GM12878 (cell line): ENCODE data around the gene PTTG2. TPM values are rescaled to one million over a fixed set of nuclear protein-coding genes. Genes with fewer than 3 reads are reported as not detected.

Experiments used
- ATAC-seq: fragments of 200-7000 bp; cut with Tn5 transposase; 3 replicates; pipeline ENCODE4 v1.9.1; 2020; ENCODE audit warnings: mild to moderate bottlenecking, moderate library complexity
- BruUV-seq: library from RNA; stranded (reverse); fragments of 400-500 nt; replicated peaks from 2 replicates; lab custom pipeline; 2021; lab: Mats Ljungman, UMichigan
- CTCF ChIA-PET: fragments of 300-600 bp; sonication (Branson Sonifier 250); formaldehyde crosslinking; extraction: SDS; loops from one replicate; lab custom pipeline; 2021; ENCODE audit warnings: inconsistent platforms; lab: Yijun Ruan, JAX
- POLR2A ChIA-PET: fragments of 350-600 bp; formaldehyde crosslinking; extraction: SDS; loops from one replicate; lab custom pipeline; 2021; ENCODE audit warnings: inconsistent platforms; lab: Charles Lee
- RAD21 ChIA-PET: fragments of 300-600 bp; sonication (Branson Sonifier 250); formaldehyde crosslinking; loops from one replicate; lab custom pipeline; 2023; ENCODE audit warnings: antibody characterized with exemption; ENCODE audit not compliant: unreplicated experiment; lab: Charles Lee
- SMC1A ChIA-PET: fragments of 300-600 bp; sonication (Branson Sonifier 250); formaldehyde crosslinking; loops from one replicate; lab custom pipeline; 2023; ENCODE audit not compliant: unreplicated experiment, uncharacterized antibody; lab: Charles Lee
- DNase-seq: peaks from one replicate; pipeline ENCODE4 v3.0.0-alpha.2; 2011; ENCODE audit warnings: low read depth, low spot score
- FAIRE-seq: peaks from 3 replicates; lab custom pipeline; 2011; peaks lifted over from hg19 to GRCh38; lab: Jason Lieb, UNC
- H2AFZ ChIP-seq: 2 replicates; pipeline ENCODE4 v1.6.0; 2011; ENCODE audit warnings: low read depth, low read length, control low read depth; ENCODE audit not compliant: control insufficient read depth
- H3K27ac ChIP-seq: 2 replicates; pipeline ENCODE4 v1.5.1; 2011; ENCODE audit warnings: control low read depth; ENCODE audit not compliant: control insufficient read depth, insufficient read depth
- H3K27me3 ChIP-seq, 2 experiments: replicated peaks in 1 of 2; 2 replicates each; pipeline versions ENCODE4 v1.6.0 to v1.6.1; 2011; ENCODE audit warnings: low read length in 1 of 2; ENCODE audit not compliant: control insufficient read depth in 2 of 2, insufficient read depth in 2 of 2
- H3K36me3 ChIP-seq, 2 experiments: 2 replicates each; pipeline ENCODE4 v1.5.1; 2011; ENCODE audit warnings: low read length in 1 of 2; ENCODE audit not compliant: control insufficient read depth in 2 of 2, insufficient read depth in 2 of 2
- H3K4me1 ChIP-seq: 2 replicates; pipeline ENCODE4 v1.6.1; 2011; ENCODE audit warnings: mild to moderate bottlenecking, low read length, moderate library complexity, mixed read lengths; ENCODE audit not compliant: control insufficient read depth, insufficient read depth
- H3K4me2 ChIP-seq: 2 replicates; pipeline ENCODE4 v1.6.0; 2011; ENCODE audit warnings: control low read depth; ENCODE audit not compliant: control insufficient read depth, insufficient read depth
- H3K4me3 ChIP-seq: fragments of 200-600 bp; sonication (generic); 2 replicates; pipeline ENCODE4 v1.5.1; 2016
- H3K79me2 ChIP-seq: 2 replicates; pipeline ENCODE4 v1.6.0; 2011; ENCODE audit warnings: low read length; ENCODE audit not compliant: control insufficient read depth, insufficient read depth
- H3K9ac ChIP-seq: 2 replicates; pipeline ENCODE4 v1.8.0; 2011; ENCODE audit warnings: low read length, control low read depth, mixed read lengths; ENCODE audit not compliant: control insufficient read depth, insufficient read depth
- H3K9me3 ChIP-seq: replicated peaks from 3 replicates; pipeline ENCODE4 v1.5.1; 2011; ENCODE audit warnings: mild to moderate bottlenecking, low read length; ENCODE audit not compliant: control insufficient read depth, insufficient read depth
- H4K20me1 ChIP-seq: 2 replicates; pipeline ENCODE4 v1.6.0; 2011; ENCODE audit not compliant: control insufficient read depth, insufficient read depth
- ATF7 ChIP-seq: fragments of 450-650 bp; IDR thresholded peaks from 2 replicates; pipeline ENCODE4 v1.6.1; 2016; ENCODE audit warnings: low read depth, mild to moderate bottlenecking
- CEBPB ChIP-seq, 2 experiments: fragments of 150-350 bp in 1 of 2; IDR thresholded peaks; 2 replicates each; pipeline ENCODE4 v1.6.1; 2012 to 2014; ENCODE audit warnings: low read depth in 2 of 2, low read length in 2 of 2, borderline replicate concordance in 1 of 2, inconsistent platforms in 1 of 2
- POLR2A ChIP-seq: IDR thresholded peaks from 2 replicates; pipeline ENCODE4 v1.6.1; 2011; ENCODE audit warnings: low read depth, mild to moderate bottlenecking, low read length
- SMC3 ChIP-seq: IDR thresholded peaks from 2 replicates; pipeline ENCODE4 v1.6.1; 2011; ENCODE audit warnings: low read length, improper control_type of control experiment, borderline replicate concordance
- TAF1 ChIP-seq: IDR thresholded peaks from 2 replicates; pipeline ENCODE4 v1.6.1; 2011; ENCODE audit warnings: mild to moderate bottlenecking, low read depth, low read length, borderline replicate concordance
- ZBED1 ChIP-seq: IDR thresholded peaks from 2 replicates; pipeline ENCODE4 v1.6.1; 2016; ENCODE audit warnings: borderline replicate concordance
- ZNF217 ChIP-seq: fragments of 450-650 bp; IDR thresholded peaks from 2 replicates; pipeline ENCODE4 v1.6.1; 2017; ENCODE audit warnings: antibody characterized with exemption, mild to moderate bottlenecking
- WGBS: methylation state at CpG from one replicate; pipeline ENCODE4 v1.1.6; 2016; ENCODE audit warnings: low lambda C conversion rate; ENCODE audit not compliant: insufficient replicate concordance, insufficient coverage; ENCODE audit errors: missing lambda C conversion rate; 5-methylcytosine and 5-hydroxymethylcytosine counted together
- in situ Hi-C: fragments of 300-500 bp; cut with MboI; formaldehyde crosslinking; loops from 9 replicates; pipeline ENCODE4 v1.14.3; 2018; ENCODE audit warnings: mixed read lengths
- intact Hi-C: fragments of 100-400 bp; cut with micrococcal nuclease; formaldehyde crosslinking; loops from one replicate; pipeline ENCODE4 v1.14.2; 2022; ENCODE audit not compliant: unreplicated experiment
- polyA plus RNA-seq, 11 experiments: library from polyadenylated mRNA; depleted of rRNA in 4 of 11; unstranded in 6 of 11; stranded (reverse) in 5 of 11; fragments of >200 nt; fragmentation: Nextera tagmentation in 4 of 11; fragmentation: Illumina TruSeq in 1 of 11; extraction: Ambion mirVana in 4 of 11; extraction: Trizol in 1 of 11; gene quantifications; 1 replicate in 1 of 11; 2 replicates in 10 of 11; pipeline versions ENCODE4 v1.2.1 to v1.2.3, GENCODE V29; 2011 to 2016; ENCODE audit warnings: inconsistent platforms in 2 of 11, missing spikeins in 2 of 11, low read depth in 1 of 11
- total RNA-seq, 4 experiments: library from RNA; depleted of rRNA in 3 of 4; stranded (reverse); fragments of >200 nt in 3 of 4; fragmentation: Illumina TruSeq in 1 of 4; extraction: Trizol in 1 of 4; gene quantifications; 2 replicates each; pipeline versions ENCODE4 v1.2.1 to v1.2.3, GENCODE V29; 2013 to 2021
- TF ChIP-seq, protein P1 (sequence below): IDR thresholded peaks from 2 replicates; pipeline ENCODE4 v1.6.1; 2012; ENCODE audit warnings: mild to moderate bottlenecking, low read depth, low read length
- TF ChIP-seq, protein P2 (sequence below): IDR thresholded peaks from 2 replicates; pipeline ENCODE4 v1.6.1; 2011; ENCODE audit warnings: borderline replicate concordance, low read depth, mild to moderate bottlenecking, moderate library complexity, low read length; ENCODE audit not compliant: insufficient read depth, poor library complexity, severe bottlenecking

Gene PTTG2
- total and polyA plus RNA-seq, 10 of the 15 experiments (the other 5 are each of a cell fraction or from before 2014, with no cell fraction given), result 0.09 to 0.54 (median 0.39) TPM; not detected in 4

DNA sequence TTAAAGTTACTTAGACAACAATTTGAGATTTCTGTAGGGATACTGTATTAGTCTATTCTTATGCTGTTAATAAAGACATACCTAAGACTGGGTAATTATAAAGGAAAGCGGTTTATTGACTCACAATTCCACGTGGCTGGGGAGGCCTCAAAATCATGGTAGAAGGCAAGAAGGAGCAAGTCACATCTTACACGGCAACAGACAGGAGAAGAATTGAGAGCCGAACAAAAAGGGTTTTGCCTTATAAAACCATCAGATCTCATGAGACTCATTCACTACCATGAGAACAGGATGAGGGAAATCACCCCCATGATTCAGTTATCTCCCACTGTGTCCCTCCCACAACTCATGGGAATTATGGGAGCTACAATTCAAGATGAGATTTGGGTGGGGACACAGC, 11.0 kb downstream of the PTTG2 start:
- no peaks in the 10 kb centered on the region for H3K79me2 ChIP-seq
- intact Hi-C loops, result no loop called here
- no peaks in the 10 kb centered on the region for H3K36me3 ChIP-seq
- POLR2A ChIA-PET, result no interaction called here
- SMC1A ChIA-PET, result interaction anchor here (1.1 kb wide), 1 partner anchor 16 kb away, joined by 3 read pairs; no protein-coding TSS in a partner anchor
- no peaks in the 10 kb centered on the region for H3K4me1 ChIP-seq
- H3K4me2 ChIP-seq, result no peak overlapping the region
- no peak for ATAC-seq
- FAIRE-seq, result no peak
- H3K9ac ChIP-seq, result no peak overlapping the region
- RAD21 ChIA-PET, result no interaction called here
- WGBS, result 94% methylated on average over 4 of the region's 4 CpGs
- in situ Hi-C loops, result no loop called here
- H3K9me3 ChIP-seq, result no peaks in the 10 kb centered on the region
- no peaks in the 10 kb centered on the region for H3K27me3 ChIP-seq
- BruUV-seq, result no TSS peak
- no peak for TF ChIP-seq ZNF217
- TF ChIP-seq, protein P1, sequence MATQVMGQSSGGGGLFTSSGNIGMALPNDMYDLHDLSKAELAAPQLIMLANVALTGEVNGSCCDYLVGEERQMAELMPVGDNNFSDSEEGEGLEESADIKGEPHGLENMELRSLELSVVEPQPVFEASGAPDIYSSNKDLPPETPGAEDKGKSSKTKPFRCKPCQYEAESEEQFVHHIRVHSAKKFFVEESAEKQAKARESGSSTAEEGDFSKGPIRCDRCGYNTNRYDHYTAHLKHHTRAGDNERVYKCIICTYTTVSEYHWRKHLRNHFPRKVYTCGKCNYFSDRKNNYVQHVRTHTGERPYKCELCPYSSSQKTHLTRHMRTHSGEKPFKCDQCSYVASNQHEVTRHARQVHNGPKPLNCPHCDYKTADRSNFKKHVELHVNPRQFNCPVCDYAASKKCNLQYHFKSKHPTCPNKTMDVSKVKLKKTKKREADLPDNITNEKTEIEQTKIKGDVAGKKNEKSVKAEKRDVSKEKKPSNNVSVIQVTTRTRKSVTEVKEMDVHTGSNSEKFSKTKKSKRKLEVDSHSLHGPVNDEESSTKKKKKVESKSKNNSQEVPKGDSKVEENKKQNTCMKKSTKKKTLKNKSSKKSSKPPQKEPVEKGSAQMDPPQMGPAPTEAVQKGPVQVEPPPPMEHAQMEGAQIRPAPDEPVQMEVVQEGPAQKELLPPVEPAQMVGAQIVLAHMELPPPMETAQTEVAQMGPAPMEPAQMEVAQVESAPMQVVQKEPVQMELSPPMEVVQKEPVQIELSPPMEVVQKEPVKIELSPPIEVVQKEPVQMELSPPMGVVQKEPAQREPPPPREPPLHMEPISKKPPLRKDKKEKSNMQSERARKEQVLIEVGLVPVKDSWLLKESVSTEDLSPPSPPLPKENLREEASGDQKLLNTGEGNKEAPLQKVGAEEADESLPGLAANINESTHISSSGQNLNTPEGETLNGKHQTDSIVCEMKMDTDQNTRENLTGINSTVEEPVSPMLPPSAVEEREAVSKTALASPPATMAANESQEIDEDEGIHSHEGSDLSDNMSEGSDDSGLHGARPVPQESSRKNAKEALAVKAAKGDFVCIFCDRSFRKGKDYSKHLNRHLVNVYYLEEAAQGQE, result no peak
- no peak for DNase-seq
- H3K27ac ChIP-seq, result no peak overlapping the region
- H2AFZ ChIP-seq, result no peak overlapping the region
- no peak overlapping the region for H3K4me3 ChIP-seq
- no peaks in the 10 kb centered on the region for H4K20me1 ChIP-seq
- CTCF ChIA-PET, result interaction anchor here (0.5 to 1.0 kb wide), 2 partner anchors 22 to 91 kb away, joined by 3 read pairs; no protein-coding TSS in a partner anchor

DNA sequence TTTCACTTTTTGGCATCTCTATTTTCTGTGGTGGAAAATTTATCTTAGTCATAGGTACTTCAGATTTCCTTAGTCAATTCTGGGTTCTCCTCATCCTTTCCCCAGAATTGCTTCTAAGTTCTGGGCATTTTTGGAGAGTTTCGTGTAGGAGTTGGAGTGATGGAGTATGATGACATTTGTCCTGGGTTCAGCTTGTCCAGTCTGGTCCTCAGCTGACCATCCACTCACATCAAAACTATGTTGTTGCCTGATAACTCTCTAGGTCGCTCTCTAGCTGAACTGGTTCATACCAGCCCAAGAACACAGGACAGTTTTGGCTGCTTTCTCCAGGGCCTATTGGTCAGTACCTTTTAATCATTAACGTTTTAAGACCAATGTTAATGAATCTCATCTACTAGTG, 13.2 kb downstream of the PTTG2 start:
- intact Hi-C loops (no loop called here), in situ Hi-C loops (no loop called here)
- WGBS, result 66% methylated on average over 3 of the region's 3 CpGs
- DNase-seq, result no peak
- FAIRE-seq, result no peak
- ChIA-PET CTCF (no interaction called here), SMC1A (no interaction called here), RAD21 (no interaction called here), POLR2A (interaction anchor here (0.7 kb wide), 1 partner anchor 164 kb away, joined by 3 read pairs; no protein-coding TSS in a partner anchor)
- no peak overlapping the region for H3K4me2 ChIP-seq
- no peaks in the 10 kb centered on the region for H3K36me3 ChIP-seq
- TF ChIP-seq POLR2A (no peak), CEBPB (IDR thresholded peaks at IDR 0.05; ENCODE audit: borderline replicate concordance in 1 of 2, low read depth in 2 of 2, low read length in 2 of 2) (no peak), ATF7 (no peak), SMC3 (no peak), ZBED1 (no peak), TAF1 (no peak)
- TF ChIP-seq, protein P2, sequence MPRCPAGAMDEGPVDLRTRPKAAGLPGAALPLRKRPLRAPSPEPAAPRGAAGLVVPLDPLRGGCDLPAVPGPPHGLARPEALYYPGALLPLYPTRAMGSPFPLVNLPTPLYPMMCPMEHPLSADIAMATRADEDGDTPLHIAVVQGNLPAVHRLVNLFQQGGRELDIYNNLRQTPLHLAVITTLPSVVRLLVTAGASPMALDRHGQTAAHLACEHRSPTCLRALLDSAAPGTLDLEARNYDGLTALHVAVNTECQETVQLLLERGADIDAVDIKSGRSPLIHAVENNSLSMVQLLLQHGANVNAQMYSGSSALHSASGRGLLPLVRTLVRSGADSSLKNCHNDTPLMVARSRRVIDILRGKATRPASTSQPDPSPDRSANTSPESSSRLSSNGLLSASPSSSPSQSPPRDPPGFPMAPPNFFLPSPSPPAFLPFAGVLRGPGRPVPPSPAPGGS, result no peak
- H3K9ac ChIP-seq, result no peak overlapping the region
- H3K79me2 ChIP-seq, result peaks cover 3% of the 10 kb centered on the region
- H3K27ac ChIP-seq, result no peak overlapping the region
- no peak overlapping the region for H3K4me3 ChIP-seq
- ATAC-seq, result no peak
- H3K27me3 ChIP-seq, result no peaks in the 10 kb centered on the region
- BruUV-seq, result no TSS peak
- no peak overlapping the region for H2AFZ ChIP-seq
- peaks cover 3% of the 10 kb centered on the region; the same call in 1 of the 2 replicates for H3K4me1 ChIP-seq
- H4K20me1 ChIP-seq, result no peaks in the 10 kb centered on the region
- H3K9me3 ChIP-seq, result no peaks in the 10 kb centered on the region
